Measurements from ENCODE around the gene NID1.

DNA sequence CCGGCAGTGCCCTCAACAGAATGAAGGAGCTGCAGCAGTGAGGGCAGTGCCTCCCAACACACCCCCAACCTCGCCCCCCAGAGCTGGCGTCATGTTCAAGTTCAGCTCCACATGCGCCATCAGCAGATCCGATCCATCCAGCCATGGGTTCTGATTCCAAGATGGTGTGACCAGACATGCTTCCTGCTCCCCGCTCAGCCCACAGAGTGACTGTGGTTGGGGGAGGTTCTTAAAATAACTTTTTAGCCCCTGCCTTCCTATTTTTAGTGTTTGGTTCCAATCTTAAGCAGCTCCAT lies 47.4 kb upstream of the NID1 start:
- TF ChIP-seq EZH2 (IDR thresholded peaks at IDR 0.05; ENCODE audit: borderline replicate concordance, low read depth, low read length, severe bottlenecking) = no peak
- TF ChIP-seq, protein P1, sequence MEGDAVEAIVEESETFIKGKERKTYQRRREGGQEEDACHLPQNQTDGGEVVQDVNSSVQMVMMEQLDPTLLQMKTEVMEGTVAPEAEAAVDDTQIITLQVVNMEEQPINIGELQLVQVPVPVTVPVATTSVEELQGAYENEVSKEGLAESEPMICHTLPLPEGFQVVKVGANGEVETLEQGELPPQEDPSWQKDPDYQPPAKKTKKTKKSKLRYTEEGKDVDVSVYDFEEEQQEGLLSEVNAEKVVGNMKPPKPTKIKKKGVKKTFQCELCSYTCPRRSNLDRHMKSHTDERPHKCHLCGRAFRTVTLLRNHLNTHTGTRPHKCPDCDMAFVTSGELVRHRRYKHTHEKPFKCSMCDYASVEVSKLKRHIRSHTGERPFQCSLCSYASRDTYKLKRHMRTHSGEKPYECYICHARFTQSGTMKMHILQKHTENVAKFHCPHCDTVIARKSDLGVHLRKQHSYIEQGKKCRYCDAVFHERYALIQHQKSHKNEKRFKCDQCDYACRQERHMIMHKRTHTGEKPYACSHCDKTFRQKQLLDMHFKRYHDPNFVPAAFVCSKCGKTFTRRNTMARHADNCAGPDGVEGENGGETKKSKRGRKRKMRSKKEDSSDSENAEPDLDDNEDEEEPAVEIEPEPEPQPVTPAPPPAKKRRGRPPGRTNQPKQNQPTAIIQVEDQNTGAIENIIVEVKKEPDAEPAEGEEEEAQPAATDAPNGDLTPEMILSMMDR (IDR thresholded peaks at IDR 0.05; ENCODE audit: borderline replicate concordance, extremely low read depth, low read length, poor library complexity, severe bottlenecking) = no peak
